ENCODE data around the gene RREB1. TPM values are rescaled to one million over a fixed set of nuclear protein-coding genes. Genes with fewer than 3 reads are reported as not detected.

The RREB1 gene
- total RNA-seq, 1 donor from 2014 or later = 67.7 TPM

- peaks cover 74% of the 10 kb centered on the region for H3K4me1 Mint-ChIP-seq
- ChIA-PET CTCF (no interaction called here), POLR2A (interaction anchor here (0.8 kb wide), 1 partner anchor 8 kb away, joined by 3 read pairs; no protein-coding TSS in a partner anchor)
- no peaks in the 10 kb centered on the region for H3K27me3 Mint-ChIP-seq
- ATAC-seq (ENCODE audit: low read depth) (no peak), DNase-seq (no peak)
- H3K27ac Mint-ChIP-seq = no peak overlapping the region
- H3K9me3 Mint-ChIP-seq = no peaks in the 10 kb centered on the region
- peaks cover 24% of the 10 kb centered on the region for H3K36me3 Mint-ChIP-seq (ENCODE audit: low read depth)
- H3K4me3 Mint-ChIP-seq = no peak overlapping the region
- TF ChIP-seq CTCF (IDR thresholded peaks at IDR 0.05) = no peak
- intact Hi-C loops (cut with micrococcal nuclease) = no loop called here
These were observed 56.8 kb downstream of the RREB1 start for GRCh38 chr6:7164536-7165001.

- no peak for ATAC-seq (ENCODE audit: low read depth)
- no peak overlapping the region for H3K27ac Mint-ChIP-seq
These were observed 57.5 kb downstream of the RREB1 start for GRCh38 chr6:7165002-7165889.

GRCh38 chr6:7165890-7166267 lies 58.1 kb downstream of the RREB1 start:
- CTCF ChIA-PET = no interaction called here
- no peak overlapping the region for H3K27ac Mint-ChIP-seq
- H3K4me3 Mint-ChIP-seq = no peak overlapping the region

More at GRCh38 chr6:7165002-7165889, 57.5 kb downstream of the RREB1 start:
- Mint-ChIP-seq H3K36me3 (ENCODE audit: low read depth) (peaks cover 24% of the 10 kb centered on the region), H3K4me3 (no peak overlapping the region), H3K9me3 (no peaks in the 10 kb centered on the region), H3K4me1 (peaks cover 79% of the 10 kb centered on the region), H3K27me3 (no peaks in the 10 kb centered on the region)
- no peak for TF ChIP-seq CTCF (IDR thresholded peaks at IDR 0.05)
- intact Hi-C loops (cut with micrococcal nuclease) = no loop called here
- ChIA-PET POLR2A (interaction anchor here (0.8 to 1.0 kb wide), 2 partner anchors 9 kb away, joined by 3 read pairs; no protein-coding TSS in a partner anchor), CTCF (no interaction called here)
- no peak for DNase-seq

DNA sequence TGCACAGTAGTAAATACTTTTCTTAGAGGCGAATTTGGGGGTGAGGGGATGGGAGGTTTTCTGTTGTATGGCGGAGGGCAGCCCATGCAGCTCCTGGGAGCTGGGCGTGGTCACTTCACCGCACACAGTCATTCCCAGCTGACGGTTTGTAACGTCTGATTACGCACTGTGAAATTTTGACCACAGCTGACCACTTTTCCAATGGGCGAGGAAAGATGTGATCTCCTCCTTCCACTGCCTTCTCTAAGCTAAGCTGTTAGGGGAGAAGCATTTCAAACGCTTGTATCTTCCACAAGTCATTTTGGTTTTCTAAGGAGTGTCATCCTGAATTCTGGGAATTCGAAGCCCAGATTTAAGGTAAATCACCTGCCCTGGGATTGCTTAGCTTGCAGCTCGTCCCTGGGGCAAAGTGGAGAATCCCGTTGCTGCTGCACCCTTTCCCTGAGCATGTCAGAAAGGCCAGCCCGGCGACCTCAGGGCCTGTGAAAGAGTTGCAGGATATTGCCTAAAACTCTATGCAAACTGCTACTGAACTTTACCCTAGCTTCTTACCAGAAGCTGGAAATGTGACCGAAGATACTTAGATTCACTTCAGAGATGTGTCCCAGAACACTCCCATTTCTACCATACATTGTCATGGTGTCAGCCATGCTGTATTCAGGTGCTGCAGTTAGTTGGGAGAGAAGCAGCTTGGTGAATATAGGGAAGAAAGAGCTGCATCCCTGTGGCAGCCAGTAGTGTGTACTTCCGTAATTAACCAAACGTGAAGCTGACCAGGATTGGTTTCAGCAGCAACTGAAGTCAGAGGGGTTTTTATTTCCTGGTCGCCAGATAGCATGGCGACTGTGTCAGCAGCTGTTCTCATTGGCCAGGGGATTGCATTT lies 58.9 kb downstream of the RREB1 start:
- intact Hi-C loops (cut with micrococcal nuclease) = no loop called here
- POLR2A ChIA-PET = interaction anchor here (1.0 kb wide), 1 partner anchor 11 kb away, joined by 3 read pairs; no protein-coding TSS in a partner anchor
- TF ChIP-seq CTCF (IDR thresholded peaks at IDR 0.05) = no peak
- no peak overlapping the region for H3K4me3 Mint-ChIP-seq
- CTCF ChIA-PET = interaction anchor here (0.7 kb wide), 1 partner anchor 9 kb away, joined by 4 read pairs; no protein-coding TSS in a partner anchor
- ATAC-seq (ENCODE audit: low read depth) (no peak), DNase-seq (no peak)
- H3K4me1 Mint-ChIP-seq = peaks cover 84% of the 10 kb centered on the region
- H3K27ac Mint-ChIP-seq = no peak overlapping the region
- no peaks in the 10 kb centered on the region for H3K27me3 Mint-ChIP-seq
- no peaks in the 10 kb centered on the region for H3K9me3 Mint-ChIP-seq
- peaks cover 25% of the 10 kb centered on the region for H3K36me3 Mint-ChIP-seq (ENCODE audit: low read depth)

More at GRCh38 chr6:7165890-7166267, 58.1 kb downstream of the RREB1 start:
- H3K9me3 Mint-ChIP-seq = no peaks in the 10 kb centered on the region
- H3K4me1 Mint-ChIP-seq = peaks cover 84% of the 10 kb centered on the region
- ATAC-seq (ENCODE audit: low read depth) (no peak), DNase-seq (no peak)
- TF ChIP-seq CTCF (IDR thresholded peaks at IDR 0.05) = no peak
- intact Hi-C loops (cut with micrococcal nuclease) = no loop called here
- POLR2A ChIA-PET = interaction anchor here (1.0 kb wide), 1 partner anchor 10 kb away, joined by 3 read pairs; no protein-coding TSS in a partner anchor
- no peaks in the 10 kb centered on the region for H3K27me3 Mint-ChIP-seq
- H3K36me3 Mint-ChIP-seq (ENCODE audit: low read depth) = peaks cover 23% of the 10 kb centered on the region
